ENCODE data around the gene DIRAS1. TPM values are rescaled to one million over a fixed set of nuclear protein-coding genes. Genes with fewer than 3 reads are reported as not detected.
"Not testable (repeated sequence)": the region's sequence is repeated elsewhere in the genome, so short reads cannot be mapped to it uniquely, and the experiment has no call there.

The DIRAS1 gene
- total RNA-seq, 4 donors from 2014 or later = 0.32 to 4.8 (median 2.8) TPM

GRCh38 chr19:2670217-2670616 lies 51.0 kb downstream of the DIRAS1 start:
- DNase-seq (ENCODE audit: low spot score) = no peak
- ATAC-seq (ENCODE audit: low FRiP score) = no peak
- no peak for TF ChIP-seq CTCF (IDR thresholded peaks at IDR 0.05)

GRCh38 chr19:2668175-2668763 lies 52.9 kb downstream of the DIRAS1 start:
- no peak for TF ChIP-seq CTCF (IDR thresholded peaks at IDR 0.05)
- DNase-seq (ENCODE audit: low spot score) = no peak
- ATAC-seq (ENCODE audit: low FRiP score) = no peak

- DNase-seq (ENCODE audit: low spot score); ATAC-seq (ENCODE audit: low FRiP score): not testable (repeated sequence)
Measured at GRCh38 chr19:2667349-2667748, 53.8 kb downstream of the DIRAS1 start.

- no peak for DNase-seq (ENCODE audit: low spot score)
- TF ChIP-seq CTCF (IDR thresholded peaks at IDR 0.05) = no peak
Measured at GRCh38 chr19:2666344-2666994, 54.7 kb downstream of the DIRAS1 start.

GRCh38 chr19:2665103-2665502 lies 56.1 kb downstream of the DIRAS1 start:
- no peak for ATAC-seq (ENCODE audit: low FRiP score)
- no peak for TF ChIP-seq CTCF (IDR thresholded peaks at IDR 0.05)

More at GRCh38 chr19:2666344-2666994, 54.7 kb downstream of the DIRAS1 start:
- ATAC-seq (ENCODE audit: low FRiP score) = no peak

More at GRCh38 chr19:2665103-2665502, 56.1 kb downstream of the DIRAS1 start:
- no peak for DNase-seq (ENCODE audit: low spot score)

Other genes with a start within 250 kb of the DIRAS1 start
- 100 to 1,000 TPM; 120 to 726 (median 425) TPM for gene GADD45B, start 245.2 kb downstream of the DIRAS1 start, total RNA-seq
- 1 to 10 TPM; 1.3 to 3.9 (median 1.8) TPM for gene GNG7, start 18.7 kb downstream of the DIRAS1 start, total RNA-seq
- 10 to 100 TPM; 26.0 to 38.0 (median 28.6) TPM for gene SLC39A3, start 18.6 kb upstream of the DIRAS1 start, total RNA-seq
- gene SGTA, start 61.9 kb upstream of the DIRAS1 start, total RNA-seq = 10 to 100 TPM; 32.7 to 50.4 (median 36.7) TPM
- 10 to 100 TPM; 27.4 to 50.2 (median 31.9) TPM for gene THOP1, start 64.1 kb upstream of the DIRAS1 start, total RNA-seq
- 1 to 10 TPM in 3 of 4 donors, under 1 TPM in 1; 0.84 to 4.0 (median 3.1) TPM for gene ZNF554, start 98.5 kb upstream of the DIRAS1 start, total RNA-seq
- gene ZNF555, start 120.1 kb upstream of the DIRAS1 start, total RNA-seq = 1 to 10 TPM; 3.9 to 7.3 (median 4.8) TPM
- 1 to 10 TPM in 1 of 4 donors, under 1 TPM in 2, not detected in 1; 0.09 to 1.1 (median 0.31) TPM for gene ZNF556, start 146.0 kb upstream of the DIRAS1 start, total RNA-seq
- 1 to 10 TPM; 2.0 to 6.3 (median 4.7) TPM for gene ZNF57, start 179.6 kb upstream of the DIRAS1 start, total RNA-seq
- gene ZNF77, start 223.6 kb upstream of the DIRAS1 start, total RNA-seq = 1 to 10 TPM; 3.2 to 8.7 (median 3.8) TPM